ENCODE results near the gene AGBL1.

Gene AGBL1

DNA sequence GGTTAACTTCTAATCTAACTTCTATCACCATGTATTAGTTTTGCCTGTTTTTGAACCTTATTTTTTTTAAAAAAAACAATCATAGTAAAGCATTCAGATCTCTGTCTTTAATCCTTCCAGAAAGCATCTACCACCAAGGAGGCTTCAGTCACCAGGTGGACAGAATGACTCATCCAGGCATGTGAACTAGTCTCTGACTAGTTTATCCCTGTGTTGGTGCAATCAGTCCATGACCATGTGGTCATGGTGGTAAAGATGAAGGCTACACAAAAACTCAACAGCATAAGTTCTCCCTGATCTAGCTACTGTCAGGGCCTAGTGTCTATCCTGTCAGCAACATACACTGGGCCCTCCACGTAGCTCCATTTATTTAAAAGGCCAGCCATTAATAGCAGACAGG is 750.6 kb downstream of the AGBL1 start:
- ATAC-seq (no peak), DNase-seq (no peak)

GRCh38 chr15:86833595-86833994 is 753.9 kb downstream of the AGBL1 start:
- no peak for DNase-seq
- no peak for ATAC-seq

GRCh38 chr15:86834115-86834863 is 754.6 kb downstream of the AGBL1 start:
- ATAC-seq = no peak
- DNase-seq = no peak

DNA sequence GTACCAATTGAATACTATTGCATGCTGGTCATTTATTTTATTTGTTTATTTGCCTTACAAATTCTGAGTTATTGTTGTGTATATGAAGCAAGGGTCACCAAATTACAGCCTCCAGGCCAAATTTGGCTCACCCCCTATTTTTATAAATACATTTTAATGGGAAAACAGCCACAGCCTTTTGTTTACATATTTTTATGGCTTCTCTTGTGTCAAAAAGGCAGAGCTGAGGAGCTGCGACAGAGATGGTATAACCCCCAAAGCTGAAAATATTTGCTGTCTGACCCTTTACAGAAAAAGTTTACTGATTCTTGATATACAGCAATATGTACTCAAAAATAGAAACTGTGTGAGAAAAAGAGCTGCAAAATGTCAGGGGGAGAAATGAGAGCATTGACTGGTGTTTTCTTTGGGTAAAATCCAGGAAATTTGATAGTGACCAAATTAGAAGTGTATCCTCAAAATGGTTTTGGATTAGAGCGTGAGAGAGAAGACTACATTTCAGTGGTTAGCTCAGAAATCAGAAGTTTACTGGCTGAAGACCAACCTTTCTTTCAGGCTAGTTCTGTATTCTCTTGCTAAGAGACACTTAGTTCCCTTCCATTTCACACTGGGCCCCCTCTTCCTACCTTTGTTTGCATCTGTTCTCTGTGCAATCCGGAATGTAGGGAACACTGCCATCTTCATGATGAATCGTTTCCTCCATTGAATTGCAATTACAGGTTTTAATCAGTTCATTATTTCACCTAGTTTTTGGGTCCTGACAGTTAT is 757.8 kb downstream of the AGBL1 start:
- ATAC-seq = no peak
- DNase-seq = no peak

- no peak for ATAC-seq
Measured at GRCh38 chr15:86839502-86839901, 759.8 kb downstream of the AGBL1 start.

GRCh38 chr15:86840996-86841395 is 761.3 kb downstream of the AGBL1 start:
- DNase-seq (no peak), ATAC-seq (no peak)

More at GRCh38 chr15:86839502-86839901, 759.8 kb downstream of the AGBL1 start:
- no peak for DNase-seq

DNA sequence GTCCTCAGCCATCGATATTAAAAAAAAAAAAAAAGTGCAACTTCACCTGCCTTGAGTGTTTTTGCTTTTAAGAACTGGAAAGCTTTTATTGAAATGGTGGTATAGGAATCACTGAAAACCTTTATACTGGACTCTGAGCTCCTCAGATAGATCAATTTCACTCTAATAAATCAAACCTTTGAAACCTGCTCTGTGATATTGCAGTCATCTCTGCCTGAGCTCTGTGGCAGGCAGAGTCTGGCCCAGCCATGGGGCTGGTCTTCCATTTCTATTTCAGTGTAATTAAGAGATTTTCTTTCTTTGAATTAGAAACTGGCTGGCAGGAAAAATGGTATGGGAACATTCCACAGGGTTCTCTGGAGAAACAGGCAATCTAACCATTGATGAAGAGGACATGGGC is 762.5 kb downstream of the AGBL1 start:
- ATAC-seq (no peak), DNase-seq (no peak)

GRCh38 chr15:86846036-86846435 is 766.4 kb downstream of the AGBL1 start:
- DNase-seq = no peak
- ATAC-seq = no peak

DNA sequence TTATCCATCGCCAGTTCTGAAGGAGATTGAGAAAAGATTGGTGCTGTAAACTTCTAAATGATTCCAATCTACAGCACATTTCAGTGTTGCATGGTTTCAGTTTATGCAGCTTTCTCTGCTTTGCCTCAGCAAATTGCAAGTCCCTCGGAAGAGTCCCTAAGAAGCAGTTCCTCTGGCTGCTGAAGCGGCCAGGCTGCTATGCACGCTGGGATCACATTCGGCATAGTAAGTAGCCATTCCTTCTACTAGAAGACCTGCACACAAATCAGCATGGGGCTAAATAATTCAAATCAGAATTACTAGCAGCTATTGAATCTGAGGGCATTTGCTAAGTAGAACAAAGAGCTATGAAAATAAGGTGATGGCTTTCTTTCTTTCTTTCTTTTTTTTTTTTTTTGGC is 769.5 kb downstream of the AGBL1 start:
- ATAC-seq = no peak
- DNase-seq = no peak

DNA sequence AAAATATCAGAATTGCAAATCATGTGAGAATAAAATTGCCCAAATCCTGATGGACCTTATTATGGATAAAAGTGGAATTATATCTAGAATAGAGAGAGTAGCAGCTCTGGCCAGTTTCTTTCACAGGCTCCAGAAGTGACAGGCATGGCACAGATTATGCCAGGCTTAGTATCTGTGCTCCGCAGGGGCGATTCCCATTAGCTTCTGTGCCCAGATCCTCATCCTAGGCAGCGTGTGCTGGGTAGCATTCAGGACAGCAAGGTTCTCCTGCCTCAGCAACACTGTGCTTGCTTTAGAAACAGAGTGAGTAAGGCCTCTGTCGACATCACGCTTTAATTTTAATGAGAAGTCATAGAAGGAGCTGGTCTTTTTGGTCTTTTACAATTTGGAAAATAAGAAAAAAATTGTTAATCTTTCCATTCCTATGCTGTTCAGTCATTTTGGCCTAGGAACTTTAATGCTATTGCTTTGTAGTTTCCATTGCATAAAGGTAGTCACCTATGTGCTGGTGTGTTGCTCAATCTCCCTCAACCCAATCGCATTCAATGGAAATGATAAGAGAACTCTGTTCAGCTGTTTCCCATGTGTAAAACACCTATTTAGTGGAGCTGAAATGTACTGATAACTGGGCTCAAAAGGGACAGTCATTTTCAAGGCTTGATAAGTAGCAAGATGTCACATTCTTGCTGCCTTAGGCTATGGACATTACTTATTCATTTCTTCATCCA is 770.1 kb downstream of the AGBL1 start:
- no peak for DNase-seq
- no peak for ATAC-seq

DNA sequence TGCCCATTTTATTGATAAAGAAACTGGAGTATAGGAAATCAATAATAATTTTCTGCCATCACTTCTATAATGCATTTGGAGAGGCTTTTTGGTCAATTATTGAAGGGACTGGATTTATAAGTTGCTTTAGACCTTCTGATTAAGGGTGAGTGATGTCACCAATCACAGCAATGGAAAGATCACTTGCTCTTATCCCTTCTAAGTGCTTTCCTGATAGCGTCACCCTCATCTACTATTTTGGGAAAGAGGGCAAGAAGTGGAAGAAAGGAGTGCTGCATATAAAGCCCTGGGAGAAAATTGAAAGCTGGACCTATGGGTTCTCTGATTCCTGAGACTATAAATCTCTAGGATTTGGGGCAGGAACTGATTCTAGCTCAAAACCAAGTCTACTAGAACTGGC is 771.3 kb downstream of the AGBL1 start:
- DNase-seq (no peak), ATAC-seq (no peak)

GRCh38 chr15:86852741-86853140 is 773.1 kb downstream of the AGBL1 start:
- no peak for DNase-seq
- no peak for ATAC-seq

- DNase-seq (no peak), ATAC-seq (no peak)
Measured at GRCh38 chr15:86854176-86854575, 774.5 kb downstream of the AGBL1 start.

GRCh38 chr15:86855307-86856291 is 775.9 kb downstream of the AGBL1 start:
- DNase-seq (no peak), ATAC-seq (no peak)

GRCh38 chr15:86857701-86858100 is 778.0 kb downstream of the AGBL1 start:
- ATAC-seq (no peak), DNase-seq (no peak)

DNA sequence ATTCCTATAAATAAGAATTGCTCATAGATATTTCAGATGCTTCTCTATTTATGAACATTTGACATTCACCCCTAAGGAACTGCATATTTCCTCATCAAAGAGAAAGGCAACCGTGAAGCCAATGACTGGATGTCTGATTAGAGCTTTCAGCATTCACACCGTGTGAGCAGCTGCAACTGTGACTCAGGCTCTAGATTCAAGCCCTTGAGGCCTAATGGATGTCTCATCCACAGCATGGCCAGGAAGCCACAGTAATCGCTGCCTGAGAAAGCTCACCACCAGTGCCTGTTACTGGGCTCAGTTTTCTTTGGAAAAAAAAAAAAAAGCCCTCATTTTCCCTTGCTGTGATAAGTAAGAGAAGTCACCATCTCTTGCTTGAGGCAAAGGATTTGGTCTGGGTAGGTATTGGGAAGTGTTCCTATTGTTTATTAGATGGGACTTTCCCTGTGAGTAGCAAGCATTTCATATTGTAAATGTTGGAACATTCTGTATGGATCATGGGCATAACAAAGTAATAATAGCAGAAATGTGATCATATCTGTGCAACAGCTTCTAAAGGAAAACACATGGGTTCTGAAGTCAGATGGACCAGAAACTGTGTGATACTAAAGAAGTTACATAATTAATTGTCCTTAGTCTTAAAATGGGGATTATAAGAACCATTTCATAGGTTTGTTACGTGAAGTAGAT is 783.7 kb downstream of the AGBL1 start:
- no peak for ATAC-seq
- DNase-seq = no peak

DNA sequence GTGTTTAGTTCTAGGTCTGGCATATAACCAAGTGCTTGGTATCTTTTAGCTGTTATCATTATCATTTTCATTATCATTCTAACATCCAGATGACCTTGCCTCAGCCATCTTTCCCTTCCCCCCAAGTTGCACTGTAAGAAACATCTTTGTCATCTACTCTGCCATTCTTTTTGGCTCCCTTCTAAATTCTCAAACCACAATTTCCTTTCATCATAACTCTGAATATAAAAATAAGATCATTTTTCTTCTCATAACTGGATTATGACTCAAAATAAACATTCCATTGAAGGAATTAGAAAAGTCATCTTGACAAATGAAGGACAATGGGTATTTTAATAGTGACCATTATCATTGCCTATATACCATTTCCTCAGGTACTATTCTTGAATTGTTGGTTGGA is 786.2 kb downstream of the AGBL1 start:
- DNase-seq (no peak), ATAC-seq (no peak)

GRCh38 chr15:86870846-86871245 is 791.2 kb downstream of the AGBL1 start:
- ATAC-seq = no peak
- DNase-seq = no peak

DNA sequence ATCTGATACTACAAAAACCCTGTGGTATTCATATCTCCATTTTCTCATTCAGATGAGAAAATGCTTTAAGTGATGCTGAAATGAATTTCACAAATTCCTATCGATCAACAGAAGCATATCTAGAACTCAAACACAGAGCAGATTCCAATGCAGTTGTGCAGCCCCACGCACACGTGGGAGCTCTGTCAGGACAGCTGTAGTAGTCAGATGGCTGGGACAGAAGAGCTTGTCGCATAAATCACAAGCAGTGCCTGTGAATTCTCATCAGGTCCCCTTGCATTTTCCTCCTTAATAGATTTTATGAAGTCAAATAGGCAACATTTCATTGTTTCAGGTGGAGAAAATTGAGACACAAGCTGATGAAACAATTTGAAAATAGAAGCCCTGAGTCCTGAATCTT is 792.3 kb downstream of the AGBL1 start:
- DNase-seq (no peak), ATAC-seq (no peak)

DNA sequence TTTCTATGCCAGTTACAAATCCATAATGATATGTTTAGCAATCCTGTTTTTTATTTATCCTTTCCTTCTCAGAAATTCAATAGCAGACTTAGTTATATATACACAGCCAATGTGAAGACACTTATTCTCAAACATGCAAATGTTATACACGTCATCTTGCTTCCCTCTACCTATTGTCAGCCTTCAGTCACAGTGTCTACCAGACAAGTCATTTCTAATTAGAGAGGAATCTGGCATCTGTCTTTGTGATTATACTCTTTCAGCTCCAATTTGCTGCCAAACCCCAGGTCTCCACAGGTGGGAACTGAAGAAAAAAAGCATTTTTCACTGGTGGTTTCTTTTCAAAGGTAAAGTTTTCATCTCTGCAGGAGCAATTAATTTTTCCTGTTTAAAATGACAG is 793.1 kb downstream of the AGBL1 start:
- ATAC-seq = no peak
- no peak for DNase-seq

- DNase-seq (no peak), ATAC-seq (no peak)
Measured at GRCh38 chr15:86875067-86875466, 795.4 kb downstream of the AGBL1 start.
